Type B pancreatic cell (in vitro differentiated cells): Measurements from ENCODE around the gene DHX29. TPM values are rescaled to one million over a fixed set of nuclear protein-coding genes. Genes with fewer than 3 reads are reported as not detected.

Source experiments
- DNase-seq: peaks from one replicate; pipeline ENCODE4 v3.0.0; 2021; ENCODE audit warnings: mixed read lengths; ENCODE audit not compliant: unreplicated experiment; ENCODE audit errors: extremely low spot score
- H3K27ac Mint-ChIP-seq: 2 replicates; pipeline ENCODE4 v1.8.0; 2021; ENCODE audit warnings: mild to moderate bottlenecking, mixed read lengths
- H3K27me3 Mint-ChIP-seq: 2 replicates; pipeline ENCODE4 v1.8.0; 2021; ENCODE audit warnings: mixed read lengths
- H3K36me3 Mint-ChIP-seq: 2 replicates; pipeline ENCODE4 v1.8.0; 2021; ENCODE audit warnings: mixed read lengths
- H3K4me1 Mint-ChIP-seq: one replicate; pipeline ENCODE4 v1.8.0; 2021; ENCODE audit warnings: mixed read lengths; ENCODE audit not compliant: unreplicated experiment
- H3K4me3 Mint-ChIP-seq: 2 replicates; pipeline ENCODE4 v1.8.0; 2021; ENCODE audit warnings: mild to moderate bottlenecking, mixed read lengths
- H3K9me3 Mint-ChIP-seq: 2 replicates; pipeline ENCODE4 v1.8.0; 2021; ENCODE audit warnings: mixed read lengths
- CTCF ChIP-seq: fragments of 200-600 bp; sonication (generic); conservative IDR thresholded peaks from 2 replicates; pipeline ENCODE4 v1.5.0; 2021; ENCODE audit warnings: antibody characterized with exemption, mild to moderate bottlenecking
- total RNA-seq: library from RNA; stranded (reverse); gene quantifications from 2 replicates; pipeline ENCODE4 v1.2.1, GENCODE V29; 2021; ENCODE audit warnings: low replicate concordance

The DHX29 gene
- total RNA-seq, 1 donor from 2014 or later: 24.0 TPM

GRCh38 chr5:55231919-55232270 lies 75.6 kb downstream of the DHX29 start:
- Mint-ChIP-seq H3K9me3 (no peaks in the 10 kb centered on the region), H3K4me1 (peaks cover 10% of the 10 kb centered on the region), H3K36me3 (no peaks in the 10 kb centered on the region), H3K27ac (peak overlapping the region; percentile 44), H3K27me3 (peaks cover 82% of the 10 kb centered on the region), H3K4me3 (peak overlapping the region; percentile 92)
- no peak for DNase-seq
- TF ChIP-seq CTCF: no peak

DNA sequence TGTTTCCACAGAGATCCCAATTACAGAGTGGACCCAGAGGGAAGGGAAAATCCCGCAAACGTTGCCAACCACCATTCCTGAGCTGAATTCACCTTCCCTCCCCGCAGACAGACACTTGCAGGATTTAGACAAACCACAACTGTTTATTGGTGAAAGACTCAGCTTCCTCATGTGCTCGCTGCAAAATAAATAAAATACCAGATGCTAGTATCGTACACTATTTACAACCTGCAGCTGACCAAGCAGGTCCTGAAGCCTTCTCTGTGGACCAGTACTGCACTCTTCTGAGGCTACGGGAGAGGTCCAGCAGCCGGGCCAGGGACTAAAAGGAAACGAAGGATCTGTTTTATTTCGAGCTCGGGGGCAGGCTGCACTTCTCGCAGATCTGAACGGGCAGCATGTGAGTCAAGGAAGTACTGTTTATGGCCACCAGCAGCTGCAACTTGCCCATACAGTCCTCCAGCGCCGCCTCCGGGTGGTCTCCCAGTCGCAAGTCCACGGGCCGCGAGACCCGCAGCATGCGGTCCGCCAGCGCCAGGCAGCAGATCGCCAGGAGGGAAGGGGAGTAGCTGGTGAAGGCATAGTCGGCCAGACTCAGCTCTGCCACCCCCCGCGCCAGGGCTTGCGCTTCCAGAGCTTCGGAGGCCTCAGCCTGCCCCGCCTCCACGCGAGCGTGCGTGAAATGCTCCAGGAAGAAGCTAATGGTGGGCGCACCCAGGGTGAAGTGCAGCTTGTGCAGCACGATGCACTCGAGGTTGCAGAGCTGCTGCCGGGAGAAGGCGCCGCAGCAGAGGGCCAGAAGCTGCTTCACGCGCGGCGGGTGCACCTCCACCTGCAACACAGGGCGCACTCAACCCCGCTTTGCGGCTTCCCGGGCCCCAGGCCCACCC lies 76.2 kb downstream of the DHX29 start:
- peak overlapping the region; percentile 92 for H3K4me3 Mint-ChIP-seq
- no peak overlapping the region for H3K27ac Mint-ChIP-seq
- DNase-seq: no peak
- H3K4me1 Mint-ChIP-seq: peaks cover 10% of the 10 kb centered on the region
- H3K36me3 Mint-ChIP-seq: no peaks in the 10 kb centered on the region
- peak; percentile 41 for TF ChIP-seq CTCF
- peaks cover 77% of the 10 kb centered on the region for H3K27me3 Mint-ChIP-seq
- H3K9me3 Mint-ChIP-seq: no peaks in the 10 kb centered on the region

- Mint-ChIP-seq H3K27ac (no peak overlapping the region), H3K9me3 (no peaks in the 10 kb centered on the region), H3K36me3 (no peaks in the 10 kb centered on the region), H3K27me3 (peaks cover 83% of the 10 kb centered on the region), H3K4me3 (peak overlapping the region; percentile 92), H3K4me1 (peaks cover 10% of the 10 kb centered on the region)
- DNase-seq: no peak
- no peak for TF ChIP-seq CTCF
Observed at GRCh38 chr5:55230086-55230629, 77.3 kb downstream of the DHX29 start.

DNA sequence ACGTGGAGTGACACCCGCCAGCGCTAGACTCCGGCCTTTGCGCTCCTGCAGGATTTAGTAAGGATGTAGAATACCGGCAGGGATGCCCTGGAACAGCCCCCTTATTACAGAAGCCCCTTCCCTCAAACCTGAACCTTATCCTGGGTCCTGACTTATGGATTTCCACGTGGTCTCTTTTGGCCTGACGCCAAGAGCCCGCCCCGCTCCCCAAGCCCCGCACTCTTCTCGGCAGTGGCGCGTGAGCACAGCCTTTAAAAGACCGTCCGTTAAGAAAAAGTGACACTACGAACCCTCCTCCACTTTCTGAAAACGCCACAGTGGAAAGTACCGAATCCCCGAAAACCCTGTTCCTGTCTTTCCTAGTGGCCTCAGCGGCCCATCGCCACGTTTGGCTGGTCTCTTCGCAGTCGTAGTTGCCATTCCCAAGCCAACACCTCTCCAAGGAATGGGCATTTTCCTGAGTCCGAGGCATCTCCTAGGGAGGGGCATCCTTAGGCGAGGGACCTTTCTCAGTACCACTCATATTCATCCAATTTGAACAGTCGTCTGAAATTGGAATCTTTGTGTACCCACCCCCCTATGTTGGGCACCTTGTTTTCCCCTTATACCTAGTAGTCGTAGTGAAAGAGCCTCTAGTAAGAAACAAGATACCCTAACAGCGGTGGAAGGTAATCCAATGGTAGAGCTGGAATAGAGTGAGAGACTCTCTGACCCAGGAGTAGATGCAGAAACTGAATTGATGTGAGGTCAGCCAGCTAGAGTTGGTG lies 79.6 kb downstream of the DHX29 start:
- DNase-seq: no peak
- H3K4me1 Mint-ChIP-seq: peaks cover 10% of the 10 kb centered on the region
- H3K4me3 Mint-ChIP-seq: peak overlapping the region; percentile 84
- H3K27ac Mint-ChIP-seq: no peak overlapping the region
- TF ChIP-seq CTCF: no peak
- H3K27me3 Mint-ChIP-seq: peaks cover 92% of the 10 kb centered on the region
- no peaks in the 10 kb centered on the region for H3K9me3 Mint-ChIP-seq
- H3K36me3 Mint-ChIP-seq: peaks cover 4% of the 10 kb centered on the region

DNA sequence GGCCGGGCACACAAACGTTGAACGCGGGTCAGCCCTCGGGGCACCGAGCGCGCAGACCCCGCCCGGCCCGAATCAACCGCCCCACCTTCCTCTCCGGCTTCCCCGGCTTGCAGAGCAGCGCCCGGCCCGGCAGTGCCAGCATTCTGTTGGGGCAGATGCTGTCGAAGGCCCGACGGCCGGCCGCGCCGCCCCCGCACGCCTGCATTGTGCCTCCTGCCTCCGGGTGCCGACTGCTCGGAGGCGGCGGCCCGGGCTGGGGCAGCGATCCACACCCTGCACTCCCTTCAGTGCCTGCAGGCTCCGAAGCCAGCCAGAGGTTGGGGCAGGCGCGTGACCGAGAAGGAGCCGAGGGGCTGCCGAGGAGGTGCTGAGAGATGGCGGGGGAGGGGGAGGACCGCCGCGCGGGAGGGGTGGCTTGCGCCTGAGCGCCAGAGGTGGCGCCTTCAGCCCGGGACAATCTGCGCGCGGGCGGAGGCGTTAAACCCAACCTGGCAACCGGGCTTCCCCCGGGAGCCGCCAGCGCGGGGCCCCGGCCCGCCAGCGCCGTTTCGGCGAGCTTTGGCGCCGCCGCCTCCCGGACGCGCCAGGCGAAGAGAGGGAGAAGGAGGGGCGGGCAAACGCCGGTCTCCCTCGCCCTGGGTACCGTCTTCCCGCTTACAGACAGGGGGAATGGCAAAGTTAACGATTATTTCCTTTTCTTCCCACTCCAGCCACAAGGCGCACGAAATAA lies 80.4 kb downstream of the DHX29 start, which contains the start of gene MCIDAS:
TSS of gene MCIDAS (minus strand) at position 382 of the 730 bp plus-strand sequence. CDS start at position 205, 177 bp downstream.
- Mint-ChIP-seq H3K27ac (no peak within 1 kb of the TSS), H3K4me3 (peak within 1 kb of the TSS; percentile 84), H3K9me3 (no peaks in the 10 kb centered on the region), H3K4me1 (peaks cover 13% of the 10 kb centered on the region), H3K36me3 (peaks cover 4% of the 10 kb centered on the region), H3K27me3 (peaks cover 92% of the 10 kb centered on the region)
- peak; percentile 75 for DNase-seq
- no peak for TF ChIP-seq CTCF
